Measurements from ENCODE around the gene LMO2.
"Not testable (repeated sequence)": the region's sequence is repeated elsewhere in the genome, so short reads cannot be mapped to it uniquely, and the experiment has no call there.

Gene LMO2

DNA sequence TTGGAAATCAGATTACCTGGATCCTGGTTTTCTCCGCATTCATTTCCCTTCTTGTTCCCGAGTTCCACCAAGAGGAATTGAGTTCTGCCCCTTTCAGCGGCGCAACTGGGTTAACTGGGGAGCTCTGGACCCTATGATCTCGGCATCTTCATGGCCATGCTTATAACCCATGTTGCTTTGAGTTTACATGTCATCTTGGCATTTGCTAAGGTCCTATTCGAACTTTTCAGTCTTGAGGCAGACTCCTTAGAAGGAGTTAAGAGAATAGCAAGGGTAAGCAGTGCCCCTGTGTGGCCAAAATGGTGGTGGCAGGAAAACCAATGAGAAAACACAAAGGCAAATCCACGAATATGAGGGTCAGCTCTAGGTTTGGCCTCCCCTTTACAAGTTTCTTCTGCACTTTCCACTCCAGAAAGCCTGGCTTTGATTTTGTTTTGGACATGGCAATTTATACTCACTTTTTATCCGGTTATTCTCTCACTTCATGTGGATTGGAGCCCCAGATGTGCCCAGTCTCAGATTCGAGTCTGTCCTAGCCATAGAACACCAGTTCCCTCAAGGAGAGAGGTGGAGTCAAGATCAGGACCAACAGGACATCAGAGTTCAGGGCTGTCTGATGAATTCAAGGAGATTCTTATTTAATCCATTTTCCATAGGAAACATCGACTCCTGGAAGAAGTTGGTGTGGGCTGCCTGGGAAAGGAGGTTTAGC lies 62.3 kb downstream of the LMO2 start:
- TF ChIP-seq, protein P1, sequence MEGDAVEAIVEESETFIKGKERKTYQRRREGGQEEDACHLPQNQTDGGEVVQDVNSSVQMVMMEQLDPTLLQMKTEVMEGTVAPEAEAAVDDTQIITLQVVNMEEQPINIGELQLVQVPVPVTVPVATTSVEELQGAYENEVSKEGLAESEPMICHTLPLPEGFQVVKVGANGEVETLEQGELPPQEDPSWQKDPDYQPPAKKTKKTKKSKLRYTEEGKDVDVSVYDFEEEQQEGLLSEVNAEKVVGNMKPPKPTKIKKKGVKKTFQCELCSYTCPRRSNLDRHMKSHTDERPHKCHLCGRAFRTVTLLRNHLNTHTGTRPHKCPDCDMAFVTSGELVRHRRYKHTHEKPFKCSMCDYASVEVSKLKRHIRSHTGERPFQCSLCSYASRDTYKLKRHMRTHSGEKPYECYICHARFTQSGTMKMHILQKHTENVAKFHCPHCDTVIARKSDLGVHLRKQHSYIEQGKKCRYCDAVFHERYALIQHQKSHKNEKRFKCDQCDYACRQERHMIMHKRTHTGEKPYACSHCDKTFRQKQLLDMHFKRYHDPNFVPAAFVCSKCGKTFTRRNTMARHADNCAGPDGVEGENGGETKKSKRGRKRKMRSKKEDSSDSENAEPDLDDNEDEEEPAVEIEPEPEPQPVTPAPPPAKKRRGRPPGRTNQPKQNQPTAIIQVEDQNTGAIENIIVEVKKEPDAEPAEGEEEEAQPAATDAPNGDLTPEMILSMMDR (IDR thresholded peaks at IDR 0.05): peak; percentile 89
- TF ChIP-seq ZFX (IDR thresholded peaks at IDR 0.05; ENCODE audit: borderline replicate concordance): no peak
- no peak overlapping the region for H3K27ac ChIP-seq

DNA sequence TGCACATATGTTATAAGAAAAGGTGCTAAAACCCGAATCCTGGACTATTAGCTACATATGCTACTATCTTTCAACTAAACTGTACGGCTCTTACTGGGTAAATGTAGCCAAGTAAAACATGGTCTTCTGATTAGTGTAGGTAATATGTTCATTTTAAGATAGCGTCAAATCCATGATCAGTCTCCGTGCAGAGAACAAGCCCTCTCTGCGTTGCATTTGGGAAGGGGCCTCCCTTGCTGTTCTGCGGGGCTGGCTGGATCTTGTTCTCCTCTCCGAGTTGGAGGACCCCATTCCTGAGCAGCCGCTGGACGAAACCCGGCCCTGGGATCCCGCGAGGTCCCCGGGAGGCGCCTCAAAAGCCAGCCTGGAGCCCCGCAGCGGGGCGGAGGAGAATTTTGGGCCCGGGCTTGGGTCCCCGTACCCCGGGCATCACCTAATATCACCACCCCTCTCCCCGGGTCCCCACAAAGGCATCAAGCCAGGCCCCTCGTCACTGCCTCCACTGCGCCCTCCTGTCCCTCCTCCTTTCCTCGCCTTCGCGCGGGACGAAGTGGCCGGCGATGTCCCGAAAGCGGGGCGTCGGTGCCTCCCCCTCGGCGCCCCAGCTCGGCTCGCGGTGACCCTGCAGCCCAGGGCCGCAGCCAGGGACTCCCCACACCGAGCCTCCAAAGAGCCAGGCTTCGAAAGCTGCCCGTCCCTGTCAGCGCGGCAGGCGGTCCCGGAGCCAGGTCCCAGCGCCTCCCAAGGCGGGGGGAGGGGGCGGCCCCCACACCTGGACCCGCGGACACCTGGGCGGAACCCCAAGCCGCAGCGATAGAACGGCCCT lies 63.1 kb downstream of the LMO2 start:
- TF ChIP-seq, protein P1 (IDR thresholded peaks at IDR 0.05): no peak
- no peak for TF ChIP-seq ZFX (IDR thresholded peaks at IDR 0.05; ENCODE audit: borderline replicate concordance)
- H3K27ac ChIP-seq: no peak overlapping the region

DNA sequence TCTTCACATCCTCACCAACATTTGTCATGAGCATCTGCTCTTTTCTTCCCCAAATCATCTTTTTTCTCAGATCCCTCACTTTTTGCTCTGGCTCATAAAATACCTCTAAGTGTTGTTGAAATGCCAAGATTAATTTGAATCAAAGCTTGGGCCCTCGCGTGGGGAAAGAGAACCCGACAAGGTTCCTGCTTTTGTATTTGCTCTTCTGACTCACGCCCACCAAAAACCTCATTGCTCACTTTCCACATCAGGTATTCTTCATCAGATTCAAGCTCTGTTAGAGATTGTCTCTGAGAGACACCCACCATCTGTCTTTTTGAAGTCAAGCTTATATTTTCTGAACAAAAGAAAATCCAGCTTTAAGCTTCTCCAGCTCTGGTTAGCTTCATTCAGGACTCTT lies 64.7 kb downstream of the LMO2 start:
- no peak overlapping the region for H3K27ac ChIP-seq
- TF ChIP-seq, protein P1 (IDR thresholded peaks at IDR 0.05): no peak

DNA sequence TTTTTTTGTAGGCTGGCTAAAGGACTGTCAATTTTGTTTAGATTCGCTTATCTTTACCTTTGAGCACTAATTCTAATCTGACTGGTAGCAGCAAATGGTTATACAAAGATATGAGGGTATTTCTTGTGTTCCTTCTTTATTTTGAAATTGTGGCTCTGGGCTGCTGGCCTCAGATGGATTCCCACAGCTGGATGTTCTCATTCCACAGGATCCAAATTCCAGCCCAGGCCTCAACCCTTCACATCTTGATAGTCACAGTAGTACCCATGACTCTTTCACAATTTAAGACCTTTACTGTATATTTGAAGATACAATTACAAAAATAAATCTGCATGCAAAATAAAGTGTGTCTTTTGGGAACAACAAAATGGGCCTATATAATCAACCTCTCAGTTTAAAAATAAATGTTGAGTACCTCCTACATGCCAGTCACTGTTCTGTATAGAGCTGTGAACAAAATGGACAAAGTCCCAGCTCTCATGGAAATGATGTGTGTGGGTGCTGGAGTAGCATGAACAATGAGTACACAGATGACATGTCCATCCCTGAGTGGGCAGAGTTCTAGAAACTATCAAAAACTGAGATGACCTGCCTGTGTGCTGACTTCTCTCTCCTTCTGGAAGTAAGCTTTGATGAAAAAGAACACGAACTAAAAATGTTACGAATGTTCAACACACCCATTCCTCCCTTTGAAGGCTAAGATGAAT lies 65.9 kb downstream of the LMO2 start:
- H3K27ac ChIP-seq: no peak overlapping the region
- TF ChIP-seq, protein P1 (IDR thresholded peaks at IDR 0.05): no peak
- no peak for TF ChIP-seq ZFX (IDR thresholded peaks at IDR 0.05; ENCODE audit: borderline replicate concordance)

DNA sequence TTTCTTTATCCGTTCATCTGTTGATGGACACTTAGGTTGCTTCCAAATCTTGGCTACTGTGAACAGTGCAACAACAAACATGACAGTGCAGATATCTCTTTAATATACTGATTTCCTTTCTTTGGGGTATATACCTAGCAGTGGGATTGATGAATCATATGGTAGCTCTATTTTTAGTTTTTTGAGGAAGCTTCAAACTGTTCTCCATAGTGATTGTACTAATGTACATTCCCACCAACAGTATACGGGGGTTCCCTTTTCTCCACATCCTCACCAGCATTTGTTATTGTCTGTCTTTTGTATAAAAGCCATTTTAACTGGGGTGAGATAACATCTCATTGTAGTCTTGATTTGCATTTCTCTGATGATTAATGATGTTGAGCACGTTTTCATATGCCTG lies 68.9 kb downstream of the LMO2 start:
- H3K27ac ChIP-seq: not testable (repeated sequence)

DNA sequence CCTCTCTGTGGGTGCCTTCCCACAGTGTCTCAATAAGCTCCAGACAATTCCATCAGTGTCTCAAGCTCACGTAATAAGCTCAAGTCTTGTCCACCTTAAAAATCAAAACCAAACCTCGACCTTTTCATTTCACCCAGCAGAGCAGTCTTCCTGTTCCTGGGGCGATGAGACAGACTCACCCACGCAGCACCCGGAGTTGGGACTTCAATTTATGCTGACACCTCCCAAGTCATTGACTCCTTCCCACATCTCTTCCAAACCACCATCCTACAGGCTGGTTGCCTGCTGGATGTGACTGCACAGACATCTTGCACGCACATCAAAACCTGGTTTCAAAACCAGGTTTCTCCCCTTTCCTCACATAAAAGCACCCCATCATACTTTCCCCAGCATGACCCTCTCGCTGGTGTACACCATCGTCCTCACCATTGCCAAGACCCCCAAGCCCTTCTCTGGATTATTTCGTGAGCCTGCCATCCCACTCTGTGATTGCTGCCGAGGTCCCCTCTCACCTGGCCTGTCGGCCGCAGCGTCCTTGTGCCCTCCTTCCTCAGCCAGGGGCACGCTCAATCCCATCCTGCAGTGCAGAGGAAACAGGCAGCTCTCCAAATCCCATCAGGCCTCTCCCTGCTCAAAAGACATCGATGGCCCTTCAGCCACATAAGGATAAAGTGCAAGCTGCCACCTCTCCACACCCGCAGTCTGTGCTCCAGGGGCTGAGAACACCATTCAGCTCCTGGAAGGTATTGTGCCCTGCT lies 72.4 kb downstream of the LMO2 start:
- no peak overlapping the region for H3K27ac ChIP-seq
- TF ChIP-seq, protein P1 (IDR thresholded peaks at IDR 0.05): no peak
- no peak for TF ChIP-seq ZFX (IDR thresholded peaks at IDR 0.05; ENCODE audit: borderline replicate concordance)

All from 22Rv1 (cell line).